ENCODE results near the gene THRA.
A peak's percentile ranks its signal among the peaks of the same experiment; 100 is the strongest.

THRA gene

DNA sequence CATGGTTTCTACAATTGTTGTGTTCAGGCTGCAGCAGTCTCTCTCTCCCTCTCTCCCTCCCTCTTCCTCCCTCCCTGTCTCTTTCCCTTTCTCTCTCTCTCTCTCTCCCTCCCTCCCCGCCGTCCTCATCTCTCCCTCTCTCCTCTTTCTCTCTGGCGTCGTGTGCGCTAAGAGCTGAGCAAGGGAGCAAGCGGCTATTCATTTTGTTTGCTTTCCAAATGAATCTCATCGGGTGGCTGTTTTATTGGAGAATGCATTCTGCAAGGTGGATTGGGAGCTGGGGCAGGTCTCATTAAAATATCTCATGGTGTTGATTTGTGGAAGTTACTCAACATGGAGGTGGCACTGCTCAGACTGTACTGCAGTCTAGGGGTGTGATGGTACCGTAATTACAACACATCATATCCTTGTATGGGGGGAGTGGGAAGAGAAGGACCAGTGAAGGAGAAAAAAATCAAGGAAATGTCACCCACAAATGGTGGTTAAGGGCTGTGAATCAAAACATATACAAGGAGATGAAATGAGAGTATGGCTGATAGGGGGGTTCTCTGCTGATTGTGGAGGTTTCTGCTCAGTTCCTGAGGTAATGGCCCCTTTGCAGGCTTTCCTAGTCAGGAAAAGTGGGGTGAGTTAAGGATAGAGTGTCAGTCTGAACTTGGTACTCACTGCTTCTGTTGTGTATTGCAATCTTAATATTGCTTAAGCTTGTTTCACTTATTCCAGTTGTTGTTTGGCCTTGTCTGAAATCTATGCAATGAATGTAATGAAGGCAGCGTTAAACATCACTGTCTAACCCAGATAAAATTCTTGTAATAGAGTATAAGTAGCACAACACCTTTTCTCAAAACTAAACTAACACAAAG, 61.7 kb downstream of the THRA start:
- peak overlapping the region; percentile 90 for H3K27ac ChIP-seq (replicated peaks)
- TF ChIP-seq, protein P1, sequence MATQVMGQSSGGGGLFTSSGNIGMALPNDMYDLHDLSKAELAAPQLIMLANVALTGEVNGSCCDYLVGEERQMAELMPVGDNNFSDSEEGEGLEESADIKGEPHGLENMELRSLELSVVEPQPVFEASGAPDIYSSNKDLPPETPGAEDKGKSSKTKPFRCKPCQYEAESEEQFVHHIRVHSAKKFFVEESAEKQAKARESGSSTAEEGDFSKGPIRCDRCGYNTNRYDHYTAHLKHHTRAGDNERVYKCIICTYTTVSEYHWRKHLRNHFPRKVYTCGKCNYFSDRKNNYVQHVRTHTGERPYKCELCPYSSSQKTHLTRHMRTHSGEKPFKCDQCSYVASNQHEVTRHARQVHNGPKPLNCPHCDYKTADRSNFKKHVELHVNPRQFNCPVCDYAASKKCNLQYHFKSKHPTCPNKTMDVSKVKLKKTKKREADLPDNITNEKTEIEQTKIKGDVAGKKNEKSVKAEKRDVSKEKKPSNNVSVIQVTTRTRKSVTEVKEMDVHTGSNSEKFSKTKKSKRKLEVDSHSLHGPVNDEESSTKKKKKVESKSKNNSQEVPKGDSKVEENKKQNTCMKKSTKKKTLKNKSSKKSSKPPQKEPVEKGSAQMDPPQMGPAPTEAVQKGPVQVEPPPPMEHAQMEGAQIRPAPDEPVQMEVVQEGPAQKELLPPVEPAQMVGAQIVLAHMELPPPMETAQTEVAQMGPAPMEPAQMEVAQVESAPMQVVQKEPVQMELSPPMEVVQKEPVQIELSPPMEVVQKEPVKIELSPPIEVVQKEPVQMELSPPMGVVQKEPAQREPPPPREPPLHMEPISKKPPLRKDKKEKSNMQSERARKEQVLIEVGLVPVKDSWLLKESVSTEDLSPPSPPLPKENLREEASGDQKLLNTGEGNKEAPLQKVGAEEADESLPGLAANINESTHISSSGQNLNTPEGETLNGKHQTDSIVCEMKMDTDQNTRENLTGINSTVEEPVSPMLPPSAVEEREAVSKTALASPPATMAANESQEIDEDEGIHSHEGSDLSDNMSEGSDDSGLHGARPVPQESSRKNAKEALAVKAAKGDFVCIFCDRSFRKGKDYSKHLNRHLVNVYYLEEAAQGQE (IDR thresholded peaks at IDR 0.05; ENCODE audit: insufficient replicate concordance, low read depth), result no peak
- TF ChIP-seq GABPA (IDR thresholded peaks at IDR 0.05; ENCODE audit: low read depth) (no peak), SPI1 (IDR thresholded peaks at IDR 0.05; ENCODE audit: borderline replicate concordance, low read depth) (no peak), POLR2AphosphoS5 (IDR thresholded peaks at IDR 0.05; ENCODE audit: low read depth) (no peak)
- TF ChIP-seq, protein P2, sequence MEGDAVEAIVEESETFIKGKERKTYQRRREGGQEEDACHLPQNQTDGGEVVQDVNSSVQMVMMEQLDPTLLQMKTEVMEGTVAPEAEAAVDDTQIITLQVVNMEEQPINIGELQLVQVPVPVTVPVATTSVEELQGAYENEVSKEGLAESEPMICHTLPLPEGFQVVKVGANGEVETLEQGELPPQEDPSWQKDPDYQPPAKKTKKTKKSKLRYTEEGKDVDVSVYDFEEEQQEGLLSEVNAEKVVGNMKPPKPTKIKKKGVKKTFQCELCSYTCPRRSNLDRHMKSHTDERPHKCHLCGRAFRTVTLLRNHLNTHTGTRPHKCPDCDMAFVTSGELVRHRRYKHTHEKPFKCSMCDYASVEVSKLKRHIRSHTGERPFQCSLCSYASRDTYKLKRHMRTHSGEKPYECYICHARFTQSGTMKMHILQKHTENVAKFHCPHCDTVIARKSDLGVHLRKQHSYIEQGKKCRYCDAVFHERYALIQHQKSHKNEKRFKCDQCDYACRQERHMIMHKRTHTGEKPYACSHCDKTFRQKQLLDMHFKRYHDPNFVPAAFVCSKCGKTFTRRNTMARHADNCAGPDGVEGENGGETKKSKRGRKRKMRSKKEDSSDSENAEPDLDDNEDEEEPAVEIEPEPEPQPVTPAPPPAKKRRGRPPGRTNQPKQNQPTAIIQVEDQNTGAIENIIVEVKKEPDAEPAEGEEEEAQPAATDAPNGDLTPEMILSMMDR (IDR thresholded peaks at IDR 0.05; ENCODE audit: insufficient read depth, low read length), result no peak
- H3K4me3 ChIP-seq (replicated peaks; ENCODE audit: insufficient read depth, low read length), result peak overlapping the region; percentile 88
- no peaks in the 10 kb centered on the region for H3K27me3 ChIP-seq (ENCODE audit: insufficient read depth, poor library complexity, severe bottlenecking)
- DNase-seq (ENCODE audit: low read depth in 1 of 2, low spot score in 1 of 2), result peak in 1 of 2 experiments; percentile 48

DNA sequence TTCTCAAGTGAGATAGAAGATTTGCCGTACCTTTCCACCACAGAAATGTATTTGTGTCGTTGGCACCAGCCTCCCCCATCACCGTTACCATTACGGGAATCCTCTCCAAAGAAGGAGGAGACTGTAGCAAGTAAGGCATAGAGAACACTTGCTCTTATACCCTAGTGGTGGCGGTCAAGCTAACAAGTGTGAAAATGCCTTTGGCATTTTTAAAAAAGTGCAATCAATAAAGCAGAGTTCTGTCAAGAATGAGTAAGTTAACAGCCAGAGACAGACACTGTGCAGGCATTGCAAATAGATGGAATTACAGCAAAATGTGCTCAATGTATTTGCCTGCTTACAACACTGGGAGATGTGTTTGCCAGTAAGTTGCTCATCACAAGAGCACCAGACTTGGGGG, 66.7 kb downstream of the THRA start:
- peak overlapping the region; percentile 71 for H3K27ac ChIP-seq (replicated peaks)
- H3K27me3 ChIP-seq (ENCODE audit: insufficient read depth, poor library complexity, severe bottlenecking), result no peaks in the 10 kb centered on the region
- TF ChIP-seq, protein P2 (IDR thresholded peaks at IDR 0.05; ENCODE audit: insufficient read depth, low read length), result no peak
- TF ChIP-seq SPI1 (IDR thresholded peaks at IDR 0.05; ENCODE audit: borderline replicate concordance, low read depth) (no peak), POLR2AphosphoS5 (IDR thresholded peaks at IDR 0.05; ENCODE audit: low read depth) (no peak), GABPA (IDR thresholded peaks at IDR 0.05; ENCODE audit: low read depth) (no peak)
- TF ChIP-seq, protein P1 (IDR thresholded peaks at IDR 0.05; ENCODE audit: insufficient replicate concordance, low read depth), result no peak
- no peak for DNase-seq (ENCODE audit: low read depth in 1 of 2, low spot score in 1 of 2)
- no peak overlapping the region for H3K4me3 ChIP-seq (replicated peaks; ENCODE audit: insufficient read depth, low read length)

DNA sequence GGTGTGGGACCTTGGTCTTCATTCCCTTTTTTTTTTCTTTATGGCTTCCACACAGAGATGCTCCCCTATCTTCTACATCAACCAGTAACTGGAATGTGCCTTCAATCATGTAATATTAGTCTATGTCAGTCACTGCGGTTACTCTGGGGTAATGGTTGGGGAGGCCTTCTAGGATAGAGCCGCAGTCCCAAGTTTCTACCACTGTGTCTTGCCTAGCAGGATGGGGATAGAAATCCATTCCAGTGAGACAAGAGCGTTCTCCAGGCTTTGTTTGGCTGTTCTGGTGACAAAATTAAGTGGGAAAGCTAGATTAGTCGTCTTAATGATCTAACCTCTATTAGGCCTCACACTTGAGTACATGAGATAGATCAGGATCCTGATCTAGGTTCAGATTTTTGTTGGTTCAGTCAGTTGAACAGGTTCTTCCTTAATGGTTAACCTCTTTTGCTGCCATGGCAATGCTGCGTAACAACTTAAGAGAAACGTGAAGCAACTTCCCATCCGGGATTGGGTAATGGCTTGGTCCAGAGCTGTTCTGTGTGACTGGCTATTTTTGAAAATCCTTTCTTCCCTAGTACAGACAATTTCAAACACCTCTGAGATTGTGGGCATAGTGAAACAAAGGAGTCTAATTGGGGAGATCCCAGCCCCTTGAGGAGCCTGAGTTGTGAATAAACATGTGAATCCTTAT, 67.7 kb downstream of the THRA start:
- Histone ChIP-seq H3K27me3 (ENCODE audit: insufficient read depth, poor library complexity, severe bottlenecking) (no peaks in the 10 kb centered on the region), H3K4me3 (replicated peaks; ENCODE audit: insufficient read depth, low read length) (no peak overlapping the region), H3K27ac (replicated peaks) (peak overlapping the region; percentile 71)
- peak; percentile 89 to 95 for DNase-seq (ENCODE audit: low read depth in 1 of 2, low spot score in 1 of 2)
- TF ChIP-seq SPI1 (IDR thresholded peaks at IDR 0.05; ENCODE audit: borderline replicate concordance, low read depth), result peak; percentile 42; the same call in 1 of the 2 replicates
- no peak for TF ChIP-seq GABPA (IDR thresholded peaks at IDR 0.05; ENCODE audit: low read depth)
- peak; percentile 78 for TF ChIP-seq POLR2AphosphoS5 (IDR thresholded peaks at IDR 0.05; ENCODE audit: low read depth)
- TF ChIP-seq, protein P2 (IDR thresholded peaks at IDR 0.05; ENCODE audit: insufficient read depth, low read length), result no peak
